HG02678 (cell line): ENCODE results near the gene CLN6.
"Not testable (repeated sequence)": the region's sequence is repeated elsewhere in the genome, so short reads cannot be mapped to it uniquely, and the experiment has no call there.

Experiments used
- ATAC-seq: cut with Tn5 transposase; IDR thresholded peaks from one replicate; pipeline ENCODE4 v1.9.1; 2021; ENCODE audit warnings: mild to moderate bottlenecking, moderate library complexity; ENCODE audit not compliant: unreplicated experiment

The CLN6 gene

DNA sequence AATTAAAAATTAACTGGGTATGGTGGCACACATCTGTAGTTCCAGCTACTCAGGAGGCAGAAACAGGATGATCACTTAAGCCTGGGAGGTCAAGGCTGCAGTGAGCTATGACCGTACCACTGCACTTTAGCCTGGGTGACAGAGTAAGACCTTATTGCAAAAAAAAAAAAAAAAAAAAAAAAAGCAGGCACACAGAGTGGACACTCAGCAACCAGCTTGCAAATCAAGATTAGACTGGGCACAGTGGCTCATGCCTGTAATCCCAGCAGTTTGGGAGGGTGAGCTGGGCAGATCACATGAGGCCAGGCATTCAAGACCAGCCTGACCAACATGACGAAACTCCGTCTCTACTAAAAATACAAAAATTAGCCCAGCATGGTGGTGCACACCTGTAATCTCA is 5.4 kb downstream of the CLN6 start:
- ATAC-seq = no peak

DNA sequence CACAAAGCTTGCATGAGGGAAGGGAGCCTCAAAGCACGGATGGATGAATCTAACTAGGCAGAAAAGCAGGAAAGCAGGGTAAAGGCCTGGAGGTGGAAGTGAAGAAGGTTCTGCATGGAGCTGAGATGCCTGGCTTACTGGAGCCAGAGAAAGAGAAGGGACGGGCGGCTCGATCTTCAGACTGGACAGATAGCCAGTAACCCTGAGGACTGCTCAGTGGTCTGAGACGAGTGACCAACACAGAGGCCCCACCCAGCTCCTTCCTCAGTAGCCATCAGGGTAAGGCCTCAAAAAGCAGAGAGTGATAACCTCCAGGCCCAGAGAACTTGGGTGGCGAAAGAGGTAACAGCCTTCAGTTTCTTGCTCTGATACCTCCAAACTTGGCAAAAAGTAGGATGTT is 6.4 kb downstream of the CLN6 start:
- no peak for ATAC-seq

DNA sequence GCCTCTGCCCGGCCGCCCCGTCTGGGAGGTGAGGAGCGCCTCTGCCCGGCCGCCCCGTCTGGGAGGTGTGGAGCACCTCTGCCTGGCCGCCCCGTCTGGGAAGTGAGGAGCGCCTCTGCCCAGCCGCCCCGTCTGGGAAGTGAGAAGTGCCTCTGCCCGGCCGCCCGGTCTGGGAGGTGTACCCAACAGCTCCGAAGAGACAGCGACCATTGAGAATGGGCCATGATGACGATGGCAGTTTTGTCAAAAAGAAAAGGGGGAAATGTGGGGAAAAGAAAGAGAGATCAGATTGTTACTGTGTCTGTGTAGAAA is 7.1 kb downstream of the CLN6 start:
- not testable (repeated sequence) for ATAC-seq

DNA sequence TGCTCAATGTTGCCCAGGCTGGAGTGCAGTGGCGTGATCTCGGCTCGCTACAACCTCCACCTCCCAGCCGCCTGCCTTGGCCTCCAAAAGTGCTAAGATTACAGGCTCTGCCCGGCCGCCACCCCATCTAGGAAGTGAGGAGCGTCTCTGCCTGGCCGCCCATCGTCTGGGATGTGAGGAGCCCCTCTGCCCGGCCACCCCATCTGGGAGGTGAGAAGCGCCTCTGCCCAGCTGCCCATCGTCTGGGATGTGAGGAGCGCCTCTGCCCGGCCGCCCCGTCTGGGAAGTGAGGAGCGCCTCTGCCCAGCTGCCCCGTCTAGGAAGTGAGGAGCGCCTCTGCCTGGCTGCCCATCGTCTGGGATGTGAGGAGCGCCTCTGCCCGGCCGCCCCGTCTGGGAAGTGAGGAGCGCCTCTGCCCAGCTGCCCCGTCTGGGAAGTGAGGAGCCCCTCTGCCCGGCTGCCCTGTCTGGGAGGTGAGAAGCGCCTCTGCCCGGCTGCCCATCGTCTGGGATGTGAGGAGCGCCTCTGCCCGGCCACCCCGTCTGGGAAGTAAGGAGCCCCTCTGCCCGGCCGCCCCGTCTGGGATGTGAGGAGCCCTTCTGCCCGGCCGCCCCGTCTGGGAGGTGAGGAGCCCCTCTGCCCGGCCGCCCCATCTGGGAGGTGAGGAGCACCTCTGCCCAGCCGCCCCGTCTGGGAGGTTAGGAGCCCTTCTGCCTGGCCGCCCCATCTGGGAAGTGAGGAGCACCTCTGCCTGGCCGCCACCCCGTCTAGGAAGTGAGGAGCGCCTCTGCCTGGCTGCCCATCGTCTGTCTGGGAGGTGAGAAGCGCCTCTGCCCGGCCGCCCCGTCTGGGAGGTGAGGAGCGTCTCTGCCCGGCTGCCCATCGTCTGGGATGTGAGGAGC is 7.7 kb downstream of the CLN6 start:
- ATAC-seq = not testable (repeated sequence)

DNA sequence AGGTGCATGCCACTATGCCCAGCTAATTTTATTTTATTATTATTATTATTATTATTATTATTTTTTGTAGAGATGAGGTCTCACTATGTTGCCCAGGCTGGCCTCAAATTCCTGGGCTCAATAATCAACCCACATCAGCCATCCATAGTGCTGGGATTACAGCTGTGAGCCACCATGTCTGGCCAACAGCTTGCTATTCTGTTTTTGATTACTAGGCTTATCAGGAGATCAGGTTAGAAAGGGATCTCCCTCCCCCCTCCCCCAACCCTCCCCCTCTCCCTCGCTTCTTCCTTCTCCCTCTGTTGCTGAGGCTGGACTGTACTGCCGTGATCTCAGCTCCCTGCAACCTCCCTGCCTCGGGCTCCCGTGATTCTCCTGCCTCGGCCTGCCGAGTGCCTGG is 8.6 kb downstream of the CLN6 start:
- ATAC-seq = no peak

DNA sequence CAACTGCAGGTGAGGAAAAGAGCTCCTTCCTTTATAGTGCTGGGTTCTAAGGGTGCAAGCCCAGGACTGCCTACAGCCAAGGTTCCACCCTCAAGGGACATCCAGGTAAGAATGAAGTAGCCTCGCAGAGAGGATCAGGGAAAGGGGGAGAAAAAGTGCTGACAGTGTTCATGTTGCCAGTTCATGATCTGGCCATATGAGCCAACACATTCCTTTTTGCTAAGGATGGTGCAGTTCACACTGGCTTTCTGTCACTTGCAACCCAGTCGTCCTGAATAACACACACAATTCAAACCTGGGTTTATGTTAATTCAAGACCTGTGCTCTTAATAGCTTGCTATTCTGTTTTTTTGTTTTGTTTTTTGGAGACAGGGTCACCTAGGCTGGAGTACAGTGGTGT is 9.0 kb downstream of the CLN6 start:
- no peak for ATAC-seq

DNA sequence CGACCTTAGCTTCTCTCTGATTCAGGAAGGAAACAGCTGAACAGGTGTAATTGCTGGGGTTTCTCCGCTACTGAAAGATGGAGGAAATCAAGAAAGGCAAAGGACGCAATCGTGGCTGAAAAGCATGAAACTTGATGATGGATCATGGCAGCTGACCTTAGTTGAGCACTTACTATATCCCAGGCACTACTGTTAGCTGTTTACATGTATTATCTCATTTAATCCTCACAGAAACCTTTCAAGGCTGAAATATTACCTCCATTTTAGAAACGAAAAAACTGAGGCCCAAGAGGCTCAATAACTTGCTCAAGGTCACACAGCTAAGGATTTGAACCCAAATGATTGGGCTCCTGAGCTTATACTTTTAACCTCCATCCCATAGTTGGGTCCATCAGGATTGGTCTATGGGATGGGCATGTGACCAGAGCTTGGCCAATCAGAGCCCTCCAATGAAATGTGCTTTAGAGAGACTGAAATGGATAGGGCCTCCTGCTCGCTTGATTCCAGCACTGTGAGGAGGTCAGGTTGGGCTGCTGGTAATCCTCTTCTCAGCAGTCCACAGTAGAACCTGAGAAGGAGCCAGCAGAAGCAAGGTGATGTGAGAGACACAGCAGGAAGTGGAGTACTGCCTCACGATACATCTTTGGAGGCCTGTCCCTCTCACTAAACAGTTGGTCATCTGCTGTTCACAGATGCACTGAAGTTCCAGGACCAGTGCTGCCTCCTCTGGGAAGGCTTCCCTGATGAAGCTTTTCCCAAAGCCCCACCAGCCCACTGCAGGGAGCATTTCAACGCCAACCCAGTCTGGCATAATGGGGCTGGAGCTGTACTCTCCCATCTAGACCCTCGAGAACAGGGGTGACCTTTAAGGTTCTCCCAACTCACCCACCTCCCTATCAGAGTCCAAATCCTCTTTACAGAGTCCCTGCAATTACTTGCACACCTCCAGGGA is 10.4 kb downstream of the CLN6 start:
- no peak for ATAC-seq

DNA sequence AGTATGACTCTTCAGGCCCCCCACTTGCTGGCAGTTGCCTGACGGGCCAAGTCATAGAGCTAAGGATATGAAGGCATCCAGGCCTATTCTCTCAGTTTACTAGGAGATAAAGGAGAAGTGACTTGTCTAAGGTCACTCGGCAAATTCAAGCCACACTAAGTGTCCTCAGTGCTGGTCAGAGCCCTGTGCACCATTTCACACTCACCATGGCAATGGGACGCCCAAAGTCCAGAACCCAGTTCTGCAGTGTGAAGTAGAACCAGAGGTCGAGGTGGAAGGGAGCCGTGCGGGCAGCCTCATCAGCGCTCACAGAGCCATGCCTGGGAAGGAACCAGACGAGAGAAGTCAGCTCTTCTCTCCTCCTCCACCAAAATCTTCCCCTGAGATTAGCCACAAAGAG is 11.2 kb downstream of the CLN6 start:
- ATAC-seq = no peak

DNA sequence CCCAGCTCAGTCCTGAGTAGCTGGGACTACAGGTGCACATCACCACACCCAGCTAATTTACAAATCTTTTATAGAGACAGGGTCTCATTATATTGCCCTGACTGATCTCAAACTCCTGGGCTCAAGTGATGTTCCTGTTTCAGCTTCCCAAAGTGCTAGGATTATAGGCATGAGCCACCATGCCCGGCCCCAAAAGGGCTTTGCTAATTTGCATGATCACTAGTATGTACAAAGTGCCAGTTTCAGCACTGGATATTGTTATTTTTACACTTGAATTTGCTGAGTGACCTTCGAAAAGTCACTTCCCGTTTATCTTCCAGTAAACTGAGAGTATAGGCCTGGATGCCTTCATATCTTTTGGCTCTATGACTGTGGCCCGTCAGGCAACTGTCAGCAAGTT is 12.2 kb downstream of the CLN6 start:
- no peak for ATAC-seq

DNA sequence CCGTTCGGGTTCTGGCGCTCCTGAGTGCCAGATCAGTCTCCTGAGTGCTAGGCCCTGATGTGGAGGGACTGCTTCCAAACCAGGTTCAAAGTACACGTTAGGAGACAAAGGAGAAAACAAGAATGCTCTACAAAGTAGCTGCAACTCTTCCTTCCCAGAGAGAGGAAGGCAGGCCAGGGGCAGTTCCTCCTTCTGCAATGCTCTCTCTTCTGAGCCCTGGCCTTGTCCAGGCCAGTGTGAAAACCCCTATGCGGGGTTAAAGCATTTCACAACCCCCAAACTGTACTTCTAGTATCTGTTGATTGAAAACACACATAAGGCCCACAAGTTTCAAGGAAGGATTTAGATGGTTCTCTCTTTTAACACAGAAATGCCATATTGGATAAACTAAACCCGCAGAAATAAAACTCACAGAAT is 14.7 kb downstream of the CLN6 start:
- no peak for ATAC-seq

DNA sequence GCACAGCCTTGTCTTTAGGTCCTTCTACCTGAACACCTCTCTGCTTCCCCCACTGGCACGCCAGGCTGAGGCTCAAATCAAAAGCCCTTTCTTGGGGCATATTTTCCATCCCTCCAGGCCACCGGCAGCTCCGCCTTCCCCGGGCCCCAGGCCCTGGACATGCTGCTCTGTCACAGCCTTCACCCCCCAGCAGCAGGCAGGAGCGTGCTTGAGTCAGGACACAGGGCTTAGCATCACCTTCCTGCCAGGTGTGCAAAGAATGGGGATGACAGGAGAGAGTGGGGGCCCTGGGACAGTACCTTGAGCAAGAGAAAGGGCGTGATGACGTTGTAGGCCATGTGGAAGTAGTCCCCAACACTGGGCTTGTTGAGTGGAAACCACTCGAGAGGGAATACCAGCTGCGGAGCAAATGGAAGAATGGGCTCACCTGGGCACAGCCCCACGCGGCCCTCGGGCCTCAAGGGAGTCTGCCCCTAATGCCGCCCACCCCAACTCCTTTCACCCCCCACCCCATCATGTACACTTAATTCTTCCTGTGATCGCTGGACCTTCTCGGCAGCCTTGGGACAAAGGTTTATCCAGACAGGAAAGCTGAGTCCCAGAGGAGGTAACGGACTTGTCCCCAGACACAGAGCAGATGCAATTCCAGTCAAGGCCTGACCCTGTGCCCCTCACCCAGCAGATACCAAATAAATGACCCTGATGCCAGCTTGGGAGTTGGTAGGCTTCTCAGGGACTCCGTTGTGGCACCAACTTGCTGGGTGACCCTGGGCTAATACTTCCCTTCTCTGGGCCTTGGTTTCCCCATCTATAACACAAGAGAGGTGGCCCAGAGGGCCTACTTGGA is 15.3 kb downstream of the CLN6 start:
- ATAC-seq = no peak

DNA sequence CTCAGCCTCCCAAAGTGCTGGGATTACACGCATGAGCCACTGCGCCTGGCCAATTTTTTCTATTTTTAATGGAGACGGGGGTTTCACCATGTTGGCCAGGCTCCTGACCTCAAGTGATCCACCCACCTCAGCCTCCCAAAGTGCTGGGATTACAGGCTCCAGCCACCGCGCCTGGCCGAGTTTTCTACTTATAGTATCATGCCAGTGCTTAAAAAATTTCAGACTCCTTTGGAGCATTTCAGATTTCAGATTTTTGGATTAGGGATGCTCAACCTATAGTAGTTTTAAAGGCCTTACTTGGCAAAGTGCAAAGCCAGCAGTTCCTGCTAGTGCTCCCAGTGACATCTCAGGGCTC is 16.1 kb downstream of the CLN6 start:
- not testable (repeated sequence) for ATAC-seq

DNA sequence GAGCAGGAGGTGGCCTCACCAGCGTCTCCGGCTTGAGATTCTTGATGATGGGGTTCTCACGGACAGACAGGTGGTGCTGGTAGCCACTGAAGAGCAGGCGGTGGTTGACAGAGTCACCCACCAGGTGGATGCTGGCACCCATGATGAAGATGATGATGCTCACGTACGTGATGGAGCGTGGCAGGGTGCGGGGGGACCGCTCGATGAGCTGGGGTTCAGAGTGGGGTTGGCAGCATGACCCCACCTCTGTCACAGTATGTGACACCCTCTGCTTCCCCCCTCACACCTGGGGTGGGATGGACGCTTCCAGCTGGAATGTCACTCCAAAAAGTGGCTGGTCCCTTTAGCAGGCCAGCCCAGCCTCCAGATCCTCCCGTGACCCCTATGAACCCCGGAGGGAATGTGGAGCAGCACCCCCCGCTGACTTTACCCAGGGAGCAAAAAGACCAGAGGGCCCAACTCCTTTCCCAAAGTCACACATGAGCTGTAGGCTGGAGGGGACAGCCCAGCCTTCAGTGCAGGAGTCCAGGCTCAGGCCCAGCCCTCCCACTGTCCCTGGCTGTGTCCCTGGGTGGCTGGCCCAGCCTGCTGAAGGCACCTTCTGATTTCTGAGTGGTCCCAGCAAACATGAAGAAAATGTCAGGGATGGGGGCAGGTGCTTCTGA is 17.7 kb downstream of the CLN6 start:
- no peak for ATAC-seq

DNA sequence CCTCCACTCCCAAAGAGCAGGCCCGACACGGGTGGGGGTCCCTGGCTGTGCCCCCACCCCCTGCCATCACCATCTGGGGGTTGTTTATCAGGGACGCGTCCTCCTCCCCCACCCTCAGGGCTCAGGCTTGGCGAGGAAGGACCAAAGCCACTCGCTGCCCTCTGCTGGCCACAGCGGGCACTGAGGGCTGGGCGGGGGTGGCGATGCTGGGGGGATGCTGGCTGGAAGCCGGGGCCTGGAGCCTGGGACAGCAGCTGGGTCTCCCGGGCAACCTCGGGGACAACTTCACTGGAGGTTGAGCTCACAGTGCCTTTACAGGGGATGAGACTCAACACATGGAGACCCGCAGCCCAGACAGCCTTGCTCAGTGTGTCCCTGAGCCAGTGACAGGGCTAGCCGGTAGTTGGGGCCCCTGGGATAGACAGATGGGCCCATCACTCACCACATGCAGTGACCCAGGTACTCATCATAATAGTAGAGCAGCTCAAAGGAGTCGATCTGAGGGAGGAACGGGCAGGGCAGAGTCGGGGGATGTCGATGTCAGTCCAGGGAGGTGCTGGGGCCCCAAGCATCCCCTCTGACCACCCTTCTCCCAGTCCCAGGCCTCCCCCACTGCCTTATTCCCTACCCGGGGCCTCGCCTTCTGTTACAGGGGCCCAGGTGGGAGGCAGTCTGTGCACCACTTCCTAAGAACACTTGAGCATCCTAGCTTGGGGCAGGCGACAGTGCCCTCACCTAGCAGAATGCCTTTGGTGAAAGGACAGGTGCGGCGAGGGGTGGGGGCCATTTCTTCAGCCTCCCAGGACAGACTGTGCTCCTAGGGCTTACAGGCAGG is 18.5 kb downstream of the CLN6 start:
- no peak for ATAC-seq

DNA sequence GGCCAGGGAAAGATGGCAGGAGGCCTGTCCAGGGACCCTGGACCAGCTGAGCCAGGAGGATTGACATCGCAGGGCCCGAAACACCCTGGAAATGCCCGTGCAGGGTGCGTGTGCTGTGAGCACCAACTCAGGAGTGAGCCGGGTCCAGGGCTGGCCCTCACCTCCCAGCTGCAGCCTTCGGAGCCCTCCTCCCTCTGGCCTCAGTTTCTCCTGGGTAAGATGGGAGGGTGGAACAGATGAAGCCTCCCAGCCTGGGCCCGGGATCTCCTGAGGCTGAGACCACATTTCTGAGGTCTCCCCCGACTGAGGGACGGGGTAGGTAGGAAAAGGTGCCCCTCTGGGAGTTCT is 19.1 kb downstream of the CLN6 start:
- ATAC-seq = no peak

DNA sequence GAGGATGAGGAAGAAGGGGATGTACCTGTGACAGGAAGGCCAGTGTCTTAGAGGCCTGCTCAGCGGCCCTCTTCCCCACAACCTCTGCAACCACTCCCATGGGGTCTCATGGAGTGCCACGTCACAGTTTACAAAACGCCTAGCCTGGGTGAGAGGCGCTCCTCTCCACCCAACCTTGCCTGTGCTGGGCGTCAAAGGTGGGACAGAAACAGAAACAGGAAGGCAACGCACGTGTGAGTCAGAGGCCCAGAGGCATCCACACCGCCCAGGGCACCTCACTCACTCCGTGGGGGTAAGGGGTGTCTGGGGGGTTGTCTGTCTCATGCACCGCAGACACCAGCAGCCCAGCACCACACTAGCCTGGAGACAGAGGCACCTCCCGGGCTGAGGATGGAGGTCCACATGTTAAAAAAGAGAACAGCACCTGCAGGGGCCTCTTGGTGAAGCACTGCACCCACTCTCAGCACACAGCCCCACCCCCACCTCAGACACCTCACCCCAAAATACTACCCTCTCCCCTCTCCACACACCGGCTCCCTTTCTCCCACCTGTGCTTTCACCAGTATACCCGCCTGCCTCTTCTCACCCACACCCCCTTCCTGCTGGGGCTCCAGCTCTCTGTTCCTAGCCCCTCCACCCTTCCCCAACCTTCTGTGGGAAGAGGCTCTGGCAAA is 19.7 kb downstream of the CLN6 start:
- ATAC-seq = no peak

DNA sequence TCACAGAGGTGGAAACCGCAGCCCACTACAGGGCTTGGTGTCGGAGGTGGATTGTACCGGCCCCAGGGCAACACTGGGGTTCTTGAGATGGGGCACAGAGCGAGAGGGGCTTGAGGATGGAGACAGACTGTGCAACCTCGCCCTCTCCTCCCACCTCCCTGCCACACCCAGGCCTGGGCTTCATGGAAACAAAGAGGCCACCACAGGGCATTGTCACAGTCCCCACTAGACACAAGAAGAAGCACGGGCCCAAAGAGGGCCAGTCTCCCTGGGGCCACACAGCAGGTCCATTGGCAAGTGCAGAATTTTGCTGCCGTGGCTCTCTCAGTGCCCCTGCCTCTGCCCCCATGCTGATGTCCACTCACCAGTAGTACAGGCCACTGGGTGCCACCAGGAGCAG is 20.3 kb downstream of the CLN6 start:
- no peak for ATAC-seq

DNA sequence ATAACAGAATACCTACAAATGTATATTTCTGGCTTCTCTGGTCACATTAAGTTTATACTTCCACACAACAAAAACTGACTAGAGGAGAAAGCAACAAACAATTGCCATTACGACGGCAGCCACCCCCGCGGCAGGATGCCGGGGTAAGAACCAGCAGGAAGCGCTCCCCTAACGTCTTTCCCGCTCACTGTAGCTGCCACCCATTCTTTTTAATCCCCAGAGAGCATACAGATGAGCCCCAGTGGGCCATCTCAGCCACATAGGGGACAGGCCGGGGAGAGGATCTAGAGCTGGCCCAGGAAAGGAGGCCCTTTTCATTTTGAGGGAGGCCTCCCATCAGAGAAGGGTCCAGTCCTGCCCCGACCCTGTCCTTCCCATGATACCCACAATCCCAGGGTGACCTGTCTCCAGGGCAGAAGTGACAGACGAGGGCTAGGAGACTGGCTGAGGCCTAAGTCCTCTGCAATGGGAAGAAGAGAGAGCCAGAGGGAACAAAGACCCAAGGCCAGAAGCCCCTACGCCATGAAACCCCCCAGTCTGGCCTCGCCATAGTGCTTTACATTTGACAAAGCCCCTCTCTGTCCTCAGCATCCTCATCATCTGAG is 20.8 kb downstream of the CLN6 start:
- no peak for ATAC-seq

DNA sequence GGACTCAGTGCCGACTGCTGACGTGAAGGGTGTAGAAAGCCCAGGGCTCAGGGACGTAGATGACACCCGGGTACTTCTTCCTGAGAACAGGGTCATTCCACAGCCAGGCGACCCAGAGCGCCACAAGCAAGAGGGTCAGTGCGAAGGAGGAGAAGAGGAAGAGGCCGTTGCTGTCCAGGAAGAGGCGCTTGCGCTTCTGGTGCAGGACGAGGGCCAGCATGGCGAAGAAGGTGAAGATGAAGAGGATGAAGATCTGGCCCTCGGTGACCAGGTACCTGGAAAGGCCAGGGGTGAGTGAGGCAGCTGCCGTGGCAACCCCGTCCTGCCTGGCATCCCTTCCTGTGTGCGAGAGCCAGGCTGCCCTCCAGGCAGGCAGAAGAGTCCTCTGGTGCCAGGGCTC is 21.4 kb downstream of the CLN6 start:
- no peak for ATAC-seq
